A549 treated with RU486 at 1 μM for 4 hours (cell line): Measurements from ENCODE around the gene FAM124A. TPM values are rescaled to one million over a fixed set of nuclear protein-coding genes. Genes with fewer than 3 reads are reported as not detected.

Source experiments
- total RNA-seq: library from RNA; stranded (reverse); fragments of 200-300 nt; extraction: Qiagen RNA extraction; gene quantifications from 5 replicates; pipeline ENCODE4 v1.2.3, GENCODE V29; 2022; ENCODE audit warnings: low read depth

Gene FAM124A
- total RNA-seq, result 1.7 to 2.4 TPM (median 2.2 TPM) in 5 replicates

GRCh38 chr13:51222037-51222685 lies at the start of gene FAM124A:
FAM124A (plus strand) TSS chr13:51222398; CDS start chr13:51222502, 104 bp downstream.

Other genes with a start within 250 kb of the FAM124A start
- gene C13orf42, start 111.1 kb upstream of the FAM124A start, total RNA-seq, result not detected in 5 replicates
- not detected in 5 replicates for gene SERPINE3, start 117.3 kb downstream of the FAM124A start, total RNA-seq
- gene INTS6, start 230.6 kb downstream of the FAM124A start, total RNA-seq, result 7.9 to 10.9 TPM (median 9.5 TPM) in 5 replicates